IMR-90 (cell line): ENCODE data around the gene AMOTL1. TPM values are rescaled to one million over a fixed set of nuclear protein-coding genes. Genes with fewer than 3 reads are reported as not detected.

ENCODE experiments used
- ATAC-seq: fragments of 200-7000 bp; cut with Tn5 transposase; 2 replicates; pipeline ENCODE4 v1.9.1; 2020; ENCODE audit warnings: low read depth, mild to moderate bottlenecking, moderate library complexity
- BruUV-seq: library from RNA; stranded (reverse); fragments of 400-500 nt; replicated peaks from 2 replicates; lab custom pipeline; 2021; lab: Mats Ljungman, UMichigan
- CTCF ChIA-PET: fragments of 300-600 bp; formaldehyde crosslinking; extraction: SDS; loops from one replicate; lab custom pipeline; 2021; ENCODE audit warnings: antibody characterized with exemption; lab: Yijun Ruan, JAX
- POLR2A ChIA-PET: fragments of 300-600 bp; sonication (Branson Sonifier 250); formaldehyde crosslinking; loops from one replicate; lab custom pipeline; 2022; ENCODE audit warnings: antibody characterized with exemption; ENCODE audit not compliant: unreplicated experiment; lab: Charles Lee
- DNase-seq: peaks from one replicate; pipeline ENCODE4 v3.0.0; 2013
- H2AFZ ChIP-seq: replicated peaks from 2 replicates; pipeline ENCODE3; 2013; ENCODE audit warnings: low read length, mild to moderate bottlenecking; ENCODE audit not compliant: poor library complexity
- H2AK5ac ChIP-seq: 2 replicates; pipeline ENCODE4 v1.6.1; 2013; ENCODE audit warnings: low read depth, low read length, inconsistent platforms
- H2AK9ac ChIP-seq: replicated peaks from 2 replicates; pipeline ENCODE3; 2013; ENCODE audit warnings: mild to moderate bottlenecking, low read depth, low read length, moderate library complexity; ENCODE audit not compliant: poor library complexity
- H2BK120ac ChIP-seq: 2 replicates; pipeline ENCODE4 v1.6.1; 2013; ENCODE audit warnings: low read depth, low read length, inconsistent platforms
- H2BK15ac ChIP-seq: 3 replicates; pipeline ENCODE4 v1.6.1; 2013; ENCODE audit warnings: low read depth, low read length, inconsistent platforms
- H2BK20ac ChIP-seq: 2 replicates; pipeline ENCODE4 v1.6.1; 2013; ENCODE audit warnings: low read depth, mild to moderate bottlenecking, inconsistent platforms, low read length, moderate library complexity
- H2BK5ac ChIP-seq: 2 replicates; pipeline ENCODE4 v1.6.1; 2013; ENCODE audit warnings: mild to moderate bottlenecking, low read depth, low read length, inconsistent platforms; ENCODE audit not compliant: poor library complexity, severe bottlenecking
- H3K14ac ChIP-seq: replicated peaks from 2 replicates; pipeline ENCODE4 v1.6.1; 2013; ENCODE audit warnings: low read depth, low read length, inconsistent platforms
- H3K18ac ChIP-seq: 2 replicates; pipeline ENCODE4 v1.6.1; 2013; ENCODE audit warnings: low read depth, low read length, control low read depth
- H3K23ac ChIP-seq: 2 replicates; pipeline ENCODE4 v1.6.1; 2013; ENCODE audit warnings: low read depth, low read length, inconsistent platforms
- H3K27ac ChIP-seq: 2 replicates; pipeline ENCODE4 v1.5.1; 2013; ENCODE audit warnings: mild to moderate bottlenecking, control low read depth, low read length; ENCODE audit not compliant: insufficient read depth
- H3K27me3 ChIP-seq: 2 replicates; pipeline ENCODE4 v1.6.1; 2013; ENCODE audit warnings: low read length; ENCODE audit not compliant: control insufficient read depth, insufficient read depth
- H3K36me3 ChIP-seq: 2 replicates; pipeline ENCODE4 v1.6.1; 2013; ENCODE audit warnings: low read length, mixed read lengths; ENCODE audit not compliant: control insufficient read depth, insufficient read depth
- H3K4ac ChIP-seq: 2 replicates; pipeline ENCODE4 v1.6.1; 2013; ENCODE audit warnings: low read depth, low read length, inconsistent platforms
- H3K4me1 ChIP-seq: 2 replicates; pipeline ENCODE4 v1.6.1; 2013; ENCODE audit warnings: low read length, mixed read lengths; ENCODE audit not compliant: control insufficient read depth, insufficient read depth
- H3K4me2 ChIP-seq: 2 replicates; pipeline ENCODE4 v1.6.1; 2013; ENCODE audit warnings: low read depth, mild to moderate bottlenecking, control low read depth, low read length, moderate library complexity
- H3K4me3 ChIP-seq: 2 replicates; pipeline ENCODE4 v1.5.1; 2013; ENCODE audit warnings: low read depth, mild to moderate bottlenecking, control low read depth, low read length, moderate library complexity; ENCODE audit not compliant: insufficient read depth
- H3K56ac ChIP-seq: 2 replicates; pipeline ENCODE4 v1.6.1; 2013; ENCODE audit warnings: low read length, inconsistent platforms; ENCODE audit not compliant: insufficient read depth; ENCODE audit errors: extremely low read depth
- H3K79me1 ChIP-seq, 2 experiments: 2 replicates each; pipeline ENCODE4 v1.6.1; 2013; ENCODE audit warnings: low read length in 2 of 2, inconsistent platforms in 1 of 2, low read depth in 1 of 2
- H3K9ac ChIP-seq: 2 replicates; pipeline ENCODE4 v1.6.1; 2013; ENCODE audit warnings: low read depth, low read length, control low read depth
- H3K9me1 ChIP-seq: 2 replicates; pipeline ENCODE4 v1.6.1; 2013; ENCODE audit warnings: low read length, inconsistent platforms; ENCODE audit not compliant: insufficient read depth
- H3K9me3 ChIP-seq: 2 replicates; pipeline ENCODE4 v1.6.1; 2013; ENCODE audit warnings: low read length; ENCODE audit not compliant: control insufficient read depth, insufficient read depth
- H4K20me1 ChIP-seq: 2 replicates; pipeline ENCODE4 v1.6.1; 2013; ENCODE audit warnings: low read length, inconsistent platforms; ENCODE audit not compliant: insufficient read depth
- H4K5ac ChIP-seq: 2 replicates; pipeline ENCODE4 v1.6.1; 2013; ENCODE audit warnings: mild to moderate bottlenecking, low read depth, low read length, control low read depth
- H4K8ac ChIP-seq, 2 experiments: 2 replicates each; pipeline ENCODE4 v1.6.1; 2013; ENCODE audit warnings: low read depth in 2 of 2, low read length in 2 of 2, control low read depth in 1 of 2, inconsistent platforms in 1 of 2
- H4K91ac ChIP-seq: 2 replicates; pipeline ENCODE4 v1.6.1; 2013; ENCODE audit warnings: low read depth, low read length, inconsistent platforms; ENCODE audit not compliant: insufficient read depth
- BHLHE40 ChIP-seq: fragments of 150-350 bp; IDR thresholded peaks from 2 replicates; pipeline ENCODE4 v1.6.1; 2016; ENCODE audit warnings: mild to moderate bottlenecking, low read depth, low read length
- CEBPB ChIP-seq: IDR thresholded peaks from 2 replicates; pipeline ENCODE4 v1.6.1; 2012; ENCODE audit warnings: low read depth, low read length, improper control_type of control experiment
- CHD1 ChIP-seq: IDR thresholded peaks from 2 replicates; pipeline ENCODE4 v1.6.1; 2012; ENCODE audit warnings: low read depth, low read length, improper control_type of control experiment
- CTCF ChIP-seq: conservative IDR thresholded peaks from 2 replicates; pipeline ENCODE4 v1.5.1; 2012; ENCODE audit warnings: mild to moderate bottlenecking, low read depth, low read length, improper control_type of control experiment
- ELK1 ChIP-seq: fragments of 150-350 bp; IDR thresholded peaks from 2 replicates; pipeline ENCODE4 v1.6.1; 2016; ENCODE audit warnings: low read depth, mild to moderate bottlenecking, low read length, moderate library complexity, borderline replicate concordance
- FOS ChIP-seq: fragments of 150-350 bp; IDR thresholded peaks from 2 replicates; pipeline ENCODE4 v1.6.1; 2016; ENCODE audit warnings: low read depth, low read length
- MAFK ChIP-seq: IDR thresholded peaks from 2 replicates; pipeline ENCODE4 v1.6.1; 2012; ENCODE audit warnings: low read depth, low read length, improper control_type of control experiment
- MAZ ChIP-seq: IDR thresholded peaks from 2 replicates; pipeline ENCODE4 v1.6.1; 2012; ENCODE audit warnings: low read depth, mild to moderate bottlenecking, low read length, improper control_type of control experiment, moderate library complexity, borderline replicate concordance
- MXI1 ChIP-seq: IDR thresholded peaks from 2 replicates; pipeline ENCODE4 v1.6.1; 2012; ENCODE audit warnings: low read depth, mild to moderate bottlenecking, low read length, moderate library complexity, borderline replicate concordance
- NFE2L2 ChIP-seq: fragments of 150-350 bp; IDR thresholded peaks from 2 replicates; pipeline ENCODE4 v1.6.1; 2016; ENCODE audit warnings: low read depth, mild to moderate bottlenecking, low read length
- POLR2A ChIP-seq: IDR thresholded peaks from 2 replicates; pipeline ENCODE4 v1.6.1; 2012; ENCODE audit warnings: mild to moderate bottlenecking, low read depth, low read length
- RAD21 ChIP-seq: IDR thresholded peaks from 2 replicates; pipeline ENCODE4 v1.6.1; 2012; ENCODE audit warnings: low read length, improper control_type of control experiment
- RCOR1 ChIP-seq: IDR thresholded peaks from 2 replicates; pipeline ENCODE4 v1.6.1; 2012; ENCODE audit warnings: mild to moderate bottlenecking, low read length, improper control_type of control experiment; ENCODE audit not compliant: insufficient replicate concordance
- RFX5 ChIP-seq: IDR thresholded peaks from 2 replicates; pipeline ENCODE4 v1.8.0; 2012; ENCODE audit warnings: low read depth, mild to moderate bottlenecking, low read length, moderate library complexity
- SMC3 ChIP-seq: fragments of 150-350 bp; IDR thresholded peaks from 2 replicates; pipeline ENCODE4 v1.6.1; 2016; ENCODE audit warnings: low read depth, mild to moderate bottlenecking, antibody characterized with exemption, low read length, moderate library complexity
- USF2 ChIP-seq: fragments of 150-350 bp; IDR thresholded peaks from 2 replicates; pipeline ENCODE4 v1.6.1; 2017; ENCODE audit warnings: mild to moderate bottlenecking, antibody characterized with exemption, low read length, low read depth
- dilution Hi-C: fragments of 300-500 bp; cut with HindIII; formaldehyde crosslinking; loops from one replicate; pipeline ENCODE4 v1.14.3; 2018; ENCODE audit warnings: low sequenced_read_pairs; ENCODE audit not compliant: unreplicated experiment
- in situ Hi-C: fragments of 300-500 bp; cut with MboI; formaldehyde crosslinking; loops from 3 replicates; pipeline ENCODE4 v1.14.3; 2019; ENCODE audit warnings: low sequenced_read_pairs, inconsistent platforms, mixed read lengths
- intact Hi-C: fragments of 100-400 bp; cut with micrococcal nuclease; formaldehyde crosslinking; loops from 2 replicates; pipeline ENCODE4 v1.10.0; 2022
- polyA plus RNA-seq, 3 experiments: library from polyadenylated mRNA; depleted of rRNA; stranded (reverse); fragments of >200 nt; gene quantifications; 2 replicates each; pipeline ENCODE4 v1.2.3, GENCODE V29; 2012; ENCODE audit warnings: low replicate concordance in 1 of 3
- total RNA-seq: library from RNA; depleted of rRNA; stranded (reverse); fragments of >200 nt; gene quantifications from 2 replicates; pipeline ENCODE4 v1.2.3, GENCODE V29; 2012

Gene AMOTL1
- total and polyA plus RNA-seq, 2 of the 4 experiments (the other 2 are of a cell fraction): 18.6 to 49.5 TPM

- no peak overlapping the region for H2BK5ac ChIP-seq
- H3K79me1 ChIP-seq: peaks cover 33 to 57% of the 10 kb centered on the region in 2 experiments
- H3K27me3 ChIP-seq: no peaks in the 10 kb centered on the region
- no peak for ATAC-seq
- H2AFZ ChIP-seq: no peak overlapping the region
- no peak overlapping the region for H3K23ac ChIP-seq
- no peak overlapping the region for H3K4me2 ChIP-seq
- H2AK9ac ChIP-seq: no peak overlapping the region
- peaks cover 6% of the 10 kb centered on the region for H4K20me1 ChIP-seq
- dilution Hi-C loops (no loop called here), in situ Hi-C loops (no loop called here), intact Hi-C loops (no loop called here)
- peak overlapping the region; percentile 17; the same call in 1 of the 2 replicates for H2AK5ac ChIP-seq
- no peaks in the 10 kb centered on the region for H3K9me3 ChIP-seq
- H3K27ac ChIP-seq: no peak overlapping the region
- TF ChIP-seq FOS: no peak
- no peak for TF ChIP-seq MXI1
- no peak for TF ChIP-seq MAFK
- no peak for TF ChIP-seq MAZ
- TF ChIP-seq SMC3: no peak
- no peak for TF ChIP-seq BHLHE40
- TF ChIP-seq RFX5: no peak
- TF ChIP-seq NFE2L2: no peak
- TF ChIP-seq USF2: no peak
- TF ChIP-seq RAD21: no peak
- no peak for TF ChIP-seq CHD1
- TF ChIP-seq RCOR1: no peak
- no peak for TF ChIP-seq CTCF
- no peak for TF ChIP-seq POLR2A
- no peak for TF ChIP-seq CEBPB
- TF ChIP-seq ELK1: no peak
- no peak for DNase-seq
- peaks cover 20% of the 10 kb centered on the region for H3K9me1 ChIP-seq
- H3K36me3 ChIP-seq: peaks cover 12% of the 10 kb centered on the region
- H3K18ac ChIP-seq: 0 out of 2 replicates have a peak overlapping the region, but pooled peaks have one; percentile 6
- H2BK15ac ChIP-seq: no peak overlapping the region
- H3K56ac ChIP-seq: no peak overlapping the region
- H4K91ac ChIP-seq: no peak overlapping the region
- BruUV-seq: no TSS peak
- H3K4ac ChIP-seq: peak overlapping the region; percentile 1; the same call in 1 of the 2 replicates
- 0 out of 2 replicates have a peak overlapping the region, but pooled peaks have one; percentile 14 for H4K5ac ChIP-seq
- ChIA-PET POLR2A (no interaction called here), CTCF (no interaction called here)
- H2BK20ac ChIP-seq: peak overlapping the region; percentile 1; the same call in 1 of the 2 replicates
- H3K4me1 ChIP-seq: peaks cover 11% of the 10 kb centered on the region
- H3K4me3 ChIP-seq: no peak overlapping the region
- no peak overlapping the region for H3K14ac ChIP-seq
- peak overlapping the region; percentile 19 for H2BK120ac ChIP-seq
- H4K8ac ChIP-seq: no peak overlapping the region
- H3K9ac ChIP-seq: no peak overlapping the region
Observed at GRCh38 chr11:94844031-94844430, 75.9 kb downstream of the AMOTL1 start.
